Panc1 (cell line): ENCODE measurements around the gene NUAK2. TPM values are rescaled to one million over a fixed set of nuclear protein-coding genes. Genes with fewer than 3 reads are reported as not detected.
"Not testable (repeated sequence)": the region's sequence is repeated elsewhere in the genome, so short reads cannot be mapped to it uniquely, and the experiment has no call there.

Source experiments
- ATAC-seq: fragments of 200-7000 bp; cut with Tn5 transposase; 2 replicates; pipeline ENCODE4 v1.9.1; 2020; ENCODE audit warnings: mild to moderate bottlenecking, moderate library complexity
- BruUV-seq: library from RNA; stranded (reverse); fragments of 400-500 nt; replicated peaks from 2 replicates; lab custom pipeline; 2021; lab: Mats Ljungman, UMichigan
- CTCF ChIA-PET: fragments of 300-600 bp; sonication (Branson Sonifier 250); formaldehyde crosslinking; loops from one replicate; lab custom pipeline; 2022; ENCODE audit warnings: antibody characterized with exemption; lab: Charles Lee
- POLR2A ChIA-PET: fragments of 300-600 bp; sonication (Branson Sonifier 250); formaldehyde crosslinking; loops from one replicate; lab custom pipeline; 2022; ENCODE audit warnings: antibody characterized with exemption; lab: Charles Lee
- DNase-seq: peaks from one replicate; pipeline ENCODE4 v3.0.0-alpha.2; 2010; ENCODE audit warnings: low read depth, low spot score
- H3K27ac ChIP-seq: 2 replicates; pipeline ENCODE4 v1.5.1; 2011; ENCODE audit warnings: mild to moderate bottlenecking, low read length, inconsistent platforms
- H3K27me3 ChIP-seq: fragments of 200-500 bp; sonication (Bioruptor generic); 2 replicates; pipeline ENCODE4 v1.6.0; 2014; ENCODE audit warnings: low read length, inconsistent platforms; ENCODE audit not compliant: control insufficient read depth, insufficient read depth
- H3K36me3 ChIP-seq: fragments of 200-500 bp; sonication (Bioruptor generic); 2 replicates; pipeline ENCODE4 v1.5.1; 2014; ENCODE audit warnings: inconsistent platforms, mild to moderate bottlenecking, low read length, moderate library complexity; ENCODE audit not compliant: control insufficient read depth, insufficient read depth
- H3K4me1 ChIP-seq: 2 replicates; pipeline ENCODE4 v1.5.1; 2011; ENCODE audit warnings: inconsistent platforms, mild to moderate bottlenecking, low read length, moderate library complexity; ENCODE audit not compliant: control insufficient read depth, insufficient read depth
- H3K4me3 ChIP-seq, 2 experiments: 2 replicates each; pipeline ENCODE4 v1.5.1; 2011 to 2012; ENCODE audit warnings: low read depth in 2 of 2, low read length in 2 of 2, mild to moderate bottlenecking in 2 of 2, inconsistent platforms in 1 of 2, moderate library complexity in 1 of 2
- H3K9me3 ChIP-seq: fragments of 200-500 bp; sonication (Bioruptor generic); 2 replicates; pipeline ENCODE4 v1.5.1; 2014; ENCODE audit warnings: low read depth, mild to moderate bottlenecking, inconsistent platforms, low read length, moderate library complexity; ENCODE audit not compliant: control insufficient read depth, insufficient read depth
- CTCF ChIP-seq: fragments of 450-650 bp; IDR thresholded peaks from 2 replicates; pipeline ENCODE4 v1.5.1; 2017; ENCODE audit warnings: mild to moderate bottlenecking
- POLR2AphosphoS5 ChIP-seq: IDR thresholded peaks from 2 replicates; pipeline ENCODE4 v1.6.1; 2012; ENCODE audit warnings: mild to moderate bottlenecking, low read depth, low read length, moderate library complexity
- REST ChIP-seq, 2 experiments: IDR thresholded peaks; 2 replicates each; pipeline ENCODE4 v1.6.1; 2011 to 2012; ENCODE audit warnings: low read depth in 2 of 2, control low read depth in 1 of 2, low read length in 1 of 2, mild to moderate bottlenecking in 1 of 2, moderate library complexity in 1 of 2; ENCODE audit not compliant: insufficient read depth in 1 of 2
- SIN3A ChIP-seq: IDR thresholded peaks from 2 replicates; pipeline ENCODE4 v1.6.1; 2012; ENCODE audit warnings: low read depth, mild to moderate bottlenecking, low read length, moderate library complexity, borderline replicate concordance; ENCODE audit not compliant: insufficient read depth
- TCF7L2 ChIP-seq: IDR thresholded peaks from 2 replicates; pipeline ENCODE4 v1.6.1; 2011; ENCODE audit warnings: mild to moderate bottlenecking, low read depth, low read length, inconsistent platforms
- in situ Hi-C: cut with HindIII; loops from 2 replicates; pipeline ENCODE4 v1.10.0; 2016; ENCODE audit warnings: low sequenced_read_pairs, low pct_unique_long_range_greater_than_20kb
- intact Hi-C: fragments of 100-400 bp; cut with micrococcal nuclease; formaldehyde crosslinking; loops from one replicate; pipeline ENCODE4 v1.10.0; 2022; ENCODE audit not compliant: unreplicated experiment
- total RNA-seq: library from RNA; stranded (reverse); gene quantifications from one replicate; pipeline ENCODE4 v1.2.1, GENCODE V29; 2021; ENCODE audit not compliant: unreplicated experiment

Gene NUAK2
- total RNA-seq, 1 experiment from 2014 or later = 17.4 TPM

- Histone ChIP-seq H3K4me3 (no peak overlapping the region), H3K36me3 (no peaks in the 10 kb centered on the region), H3K27ac (no peak overlapping the region), H3K4me1 (no peaks in the 10 kb centered on the region), H3K27me3 (no peaks in the 10 kb centered on the region; the same call in 1 of the 2 replicates), H3K9me3 (no peaks in the 10 kb centered on the region)
- no TSS peak for BruUV-seq
- ChIA-PET CTCF (interaction anchor here (0.7 kb wide), 1 partner anchor 92 kb away, joined by 3 read pairs; no protein-coding TSS in a partner anchor), POLR2A (no interaction called here)
- DNase-seq = no peak
- TF ChIP-seq TCF7L2 = no peak
- TF ChIP-seq CTCF = no peak
- TF ChIP-seq POLR2AphosphoS5 = no peak
- TF ChIP-seq SIN3A = no peak
- TF ChIP-seq REST (IDR thresholded peaks at IDR 0.05; ENCODE audit: insufficient read depth in 1 of 2, low read depth in 2 of 2, low read length in 1 of 2) = no peak
- no peak for ATAC-seq
- intact Hi-C loops = no loop called here
- in situ Hi-C loops = no loop called here
These were observed 44.5 kb upstream of the NUAK2 start for GRCh38 chr1:205365945-205366463.

- POLR2A ChIA-PET, DNase-seq, ATAC-seq, in situ Hi-C loops, BruUV-seq, CTCF ChIA-PET, H3K4me3 ChIP-seq, H3K4me1 ChIP-seq, H3K27me3 ChIP-seq, H3K9me3 ChIP-seq, H3K27ac ChIP-seq, intact Hi-C loops, H3K36me3 ChIP-seq: not testable (repeated sequence)
These were observed 43.5 kb upstream of the NUAK2 start for GRCh38 chr1:205365086-205365485.

GRCh38 chr1:205360891-205361290, 39.3 kb upstream of the NUAK2 start:
- POLR2A ChIA-PET = no interaction called here
- TF ChIP-seq SIN3A (no peak), POLR2AphosphoS5 (no peak), TCF7L2 (no peak), REST (IDR thresholded peaks at IDR 0.05; ENCODE audit: insufficient read depth in 1 of 2, low read depth in 2 of 2, low read length in 1 of 2) (no peak), CTCF (no peak)
- no TSS peak for BruUV-seq

More at GRCh38 chr1:205360891-205361290, 39.3 kb upstream of the NUAK2 start:
- Histone ChIP-seq H3K9me3 (no peaks in the 10 kb centered on the region), H3K27ac (no peak overlapping the region), H3K4me1 (no peaks in the 10 kb centered on the region), H3K4me3 (no peak overlapping the region), H3K27me3 (peaks cover 6% of the 10 kb centered on the region; the same call in 1 of the 2 replicates), H3K36me3 (no peaks in the 10 kb centered on the region)
- intact Hi-C loops = no loop called here
- in situ Hi-C loops = no loop called here
- CTCF ChIA-PET = no interaction called here
- no peak for ATAC-seq
- DNase-seq = no peak
